ENCODE results near the gene KCNC1.

The KCNC1 gene

DNA sequence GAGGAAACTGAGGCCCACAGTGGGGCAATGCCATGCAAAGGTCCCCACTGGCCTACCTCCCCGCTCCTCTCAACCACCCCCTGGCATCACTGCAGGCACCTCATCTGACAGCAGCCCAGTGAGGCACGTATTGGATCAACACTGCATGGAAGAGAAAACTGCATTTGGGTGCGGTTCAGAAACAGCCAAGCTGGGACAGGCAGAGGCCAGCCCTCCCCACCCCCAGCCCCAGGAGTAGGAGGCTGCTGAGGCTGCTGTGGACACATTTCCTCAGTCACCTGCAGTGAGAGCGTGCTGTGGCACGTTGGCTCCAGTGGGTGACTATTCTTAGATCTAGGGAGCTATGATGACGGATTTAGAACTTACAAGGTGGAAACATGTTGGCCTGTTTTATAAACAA, 63.7 kb downstream of the KCNC1 start:
- no peak for DNase-seq

DNA sequence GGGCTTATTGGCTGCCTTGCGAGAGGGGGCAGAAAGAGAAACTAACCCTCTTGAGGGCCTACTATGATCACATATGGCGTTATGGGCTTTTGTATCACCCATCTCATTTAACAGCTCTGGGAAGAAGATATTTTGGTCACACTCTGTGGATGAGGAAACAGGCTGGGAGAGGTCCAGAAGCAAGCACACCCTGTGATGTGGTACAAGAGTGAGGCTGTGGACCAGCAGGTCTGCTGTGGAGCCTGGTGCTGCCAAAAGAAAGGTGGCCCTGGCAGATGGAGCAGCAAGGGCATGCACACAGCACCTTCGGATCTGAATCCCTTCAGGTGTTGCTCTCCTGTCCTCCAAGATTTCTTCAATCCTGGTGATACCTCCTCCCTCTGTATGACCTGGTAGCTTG, 64.1 kb downstream of the KCNC1 start:
- no peak for DNase-seq

DNA sequence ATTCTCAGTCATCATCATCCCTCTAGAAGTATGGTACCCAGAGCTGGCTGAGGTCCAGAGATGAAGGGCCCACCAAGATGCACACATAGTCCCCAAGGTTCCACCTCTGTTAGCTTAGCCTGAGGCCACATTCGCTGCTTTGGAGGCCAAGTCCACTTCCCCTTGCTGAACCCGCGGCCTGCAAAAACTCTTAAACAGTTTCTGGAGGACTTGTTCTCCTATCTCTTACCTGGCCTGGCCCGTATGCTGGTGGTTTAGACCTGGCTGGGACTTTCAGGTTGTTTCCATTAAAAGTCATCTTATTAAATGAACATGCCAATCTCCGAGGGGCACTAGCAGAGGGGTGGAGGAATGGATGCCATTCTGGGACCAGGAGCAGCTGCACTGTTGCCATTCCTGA, 64.6 kb downstream of the KCNC1 start:
- no peak for DNase-seq

DNA sequence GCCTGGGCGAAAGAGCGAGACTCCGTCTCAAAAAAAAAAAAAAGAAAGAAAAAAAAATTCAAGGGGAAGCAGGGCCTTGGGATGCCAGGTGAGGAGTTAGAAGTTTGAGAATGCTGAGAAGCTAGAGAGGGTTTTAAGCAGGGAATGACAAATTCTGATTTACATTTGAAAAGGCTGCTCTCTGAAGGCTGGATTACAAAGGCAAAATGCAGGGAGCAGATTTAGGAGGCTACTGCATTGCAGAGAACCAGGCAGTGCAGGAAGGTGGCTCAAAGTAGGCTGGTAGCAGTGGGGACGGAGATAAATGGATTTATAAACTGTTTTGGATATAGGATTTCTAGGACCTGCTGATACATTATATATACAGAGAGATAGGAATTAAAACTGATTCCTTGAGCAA, 66.6 kb downstream of the KCNC1 start:
- DNase-seq: no peak

DNA sequence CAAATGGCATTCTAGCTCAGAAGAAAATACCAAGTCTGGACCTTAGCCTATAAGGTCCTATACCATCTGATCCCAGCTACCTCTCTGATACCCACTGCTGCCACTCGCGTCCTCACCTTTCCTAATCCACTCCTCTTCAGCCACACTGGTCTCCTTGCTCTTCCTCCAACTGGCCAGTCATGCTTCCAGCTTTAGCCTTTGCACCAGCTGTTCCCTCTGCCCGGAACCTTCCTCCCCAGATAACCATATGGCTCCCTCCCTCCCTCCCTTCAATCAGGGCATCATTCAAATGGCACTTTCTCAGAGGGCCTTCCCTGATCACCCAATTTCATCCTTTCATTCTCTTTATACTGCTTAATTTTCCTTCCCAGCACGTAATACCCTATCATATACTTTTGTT, 67.9 kb downstream of the KCNC1 start:
- DNase-seq: no peak

DNA sequence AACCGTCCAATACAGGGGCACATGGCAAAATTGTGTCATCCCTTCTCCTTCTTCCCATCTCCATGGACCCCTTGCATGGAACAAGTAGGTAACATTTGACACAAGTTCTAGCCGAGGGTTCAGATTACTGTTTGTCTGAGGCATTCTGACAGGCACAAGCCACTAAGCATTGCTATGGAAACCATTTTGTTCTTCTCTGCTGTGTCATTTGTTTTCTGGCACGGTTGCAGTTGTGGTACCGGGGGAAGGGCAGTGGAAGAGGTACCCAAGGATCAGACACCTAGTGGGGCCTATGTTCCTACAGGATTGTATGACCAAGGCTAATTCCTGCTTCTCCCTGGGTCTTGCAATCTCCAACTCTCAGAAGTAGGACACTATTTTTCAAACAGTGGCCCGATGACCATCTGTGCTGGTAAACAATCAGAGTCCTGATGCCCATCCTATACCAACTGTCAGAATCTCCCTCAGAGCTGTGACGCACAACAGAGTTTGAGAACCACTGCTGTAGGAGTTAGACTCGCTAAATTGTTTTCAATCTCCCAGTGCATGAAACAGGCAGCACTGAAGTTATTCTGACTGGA, 69.3 kb downstream of the KCNC1 start:
- DNase-seq: no peak

DNA sequence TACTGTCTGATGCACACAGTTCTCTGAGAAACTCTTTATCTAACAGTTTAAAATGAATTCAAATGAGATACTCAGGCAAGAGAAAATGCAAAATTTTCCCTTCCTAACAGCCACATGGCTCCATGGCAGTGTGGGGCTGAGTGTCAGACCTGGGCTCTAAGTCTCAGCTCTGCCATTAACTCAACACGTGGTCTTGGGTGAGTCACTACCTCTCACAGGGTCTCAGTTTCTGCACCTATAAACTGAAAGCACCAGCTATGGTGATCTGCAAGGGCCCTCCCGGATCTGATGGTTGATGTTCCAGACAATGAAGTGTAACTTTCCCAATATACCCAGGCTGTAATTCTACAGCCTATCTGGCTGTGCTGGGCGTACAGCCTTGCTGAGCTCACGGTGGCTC, 70.5 kb downstream of the KCNC1 start:
- no peak for DNase-seq

DNA sequence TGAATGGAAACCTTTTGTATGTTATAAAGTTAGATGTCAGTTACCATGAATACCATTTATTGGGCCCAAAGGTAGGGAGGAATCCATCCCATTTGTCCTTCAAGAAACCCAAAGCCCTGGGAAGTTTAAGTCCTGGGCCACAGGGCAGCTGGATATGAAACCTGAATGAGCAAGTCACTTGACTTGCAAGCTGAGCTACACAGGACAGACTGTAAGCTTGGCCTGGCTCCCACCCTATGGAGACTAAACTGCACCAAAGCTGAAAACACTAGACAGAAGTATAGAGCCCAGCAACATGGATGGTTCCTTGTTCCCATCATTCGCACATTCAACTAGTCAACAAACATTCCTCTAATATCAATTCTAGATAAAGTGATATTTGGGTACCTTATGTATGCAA, 71.3 kb downstream of the KCNC1 start:
- DNase-seq: no peak

DNA sequence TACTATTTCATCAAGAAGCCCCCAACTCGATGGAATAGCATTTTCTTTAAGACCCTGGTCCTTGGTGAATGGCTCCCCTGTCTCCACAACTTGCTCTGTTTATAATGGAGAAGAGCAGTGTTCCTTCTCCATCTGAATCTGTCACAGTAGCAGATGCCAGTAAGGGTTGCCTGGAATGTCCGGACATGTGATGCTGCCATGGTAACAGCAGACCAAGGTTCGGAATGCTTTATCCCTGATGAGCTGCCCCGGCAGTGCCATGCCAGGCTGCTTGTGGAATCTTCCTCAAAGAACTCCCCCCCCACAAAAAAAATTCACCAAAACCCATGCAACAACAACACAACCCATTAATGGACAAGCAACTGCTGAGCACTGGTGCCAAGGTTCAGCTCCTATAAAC, 72.5 kb downstream of the KCNC1 start:
- DNase-seq: no peak

DNA sequence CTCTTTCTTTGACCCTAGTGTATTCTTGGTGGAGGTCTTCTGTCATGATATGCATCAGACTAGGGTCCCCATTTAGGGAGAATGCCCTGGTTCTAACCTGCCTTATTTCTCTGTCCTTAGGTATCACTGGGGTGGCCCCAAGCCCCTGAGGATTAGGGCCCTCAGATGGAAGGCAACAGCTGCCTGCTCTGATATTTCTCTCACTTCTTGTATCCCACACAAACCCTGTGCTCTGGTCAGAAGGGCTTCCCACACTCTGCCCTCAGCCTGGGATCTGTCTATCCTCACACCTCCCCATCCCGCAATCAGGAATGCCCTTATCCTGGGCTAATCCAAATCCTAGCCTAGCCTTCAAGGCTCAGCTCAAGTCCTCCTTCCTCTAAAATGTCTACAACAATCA, 75.5 kb downstream of the KCNC1 start:
- DNase-seq: no peak

DNA sequence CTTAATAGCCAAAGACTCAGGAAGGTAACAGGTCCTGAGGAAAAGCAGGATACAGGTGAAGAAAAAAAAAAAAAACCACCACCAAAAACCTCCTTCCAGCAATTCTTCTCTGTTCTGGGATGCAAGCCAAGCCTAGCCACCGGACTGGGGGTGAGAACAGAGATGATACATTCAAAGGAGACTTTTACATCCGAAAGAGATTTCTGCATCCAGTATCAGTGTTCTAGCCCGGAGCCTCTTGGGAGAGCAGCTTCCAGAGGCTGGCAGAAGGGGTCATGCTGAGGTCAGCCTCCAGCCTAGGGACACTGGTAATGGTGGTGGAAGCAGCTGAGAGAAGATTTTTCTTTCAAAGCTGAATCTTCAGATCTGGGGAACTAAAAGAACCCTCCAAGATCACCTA, 76.2 kb downstream of the KCNC1 start:
- DNase-seq: no peak

DNA sequence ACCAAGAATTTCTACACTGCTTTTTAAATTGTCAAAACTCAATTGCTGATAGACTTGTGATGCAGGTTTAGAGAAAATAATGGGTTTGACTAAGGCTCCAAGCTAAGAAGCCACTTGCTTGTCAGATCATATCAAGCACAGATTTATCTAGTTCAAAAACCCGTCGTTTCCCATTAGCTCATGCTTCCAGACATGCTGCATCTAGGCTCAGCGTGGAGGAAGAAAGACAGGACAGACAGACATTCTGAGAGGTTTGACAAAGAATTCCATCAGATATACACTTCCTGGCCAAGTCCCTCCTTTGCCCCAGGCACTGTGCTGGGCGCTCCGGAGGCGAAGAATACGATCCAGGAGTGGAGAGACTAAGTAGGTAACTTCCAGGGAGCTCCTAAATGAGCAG, 76.8 kb downstream of the KCNC1 start:
- no peak for DNase-seq

DNA sequence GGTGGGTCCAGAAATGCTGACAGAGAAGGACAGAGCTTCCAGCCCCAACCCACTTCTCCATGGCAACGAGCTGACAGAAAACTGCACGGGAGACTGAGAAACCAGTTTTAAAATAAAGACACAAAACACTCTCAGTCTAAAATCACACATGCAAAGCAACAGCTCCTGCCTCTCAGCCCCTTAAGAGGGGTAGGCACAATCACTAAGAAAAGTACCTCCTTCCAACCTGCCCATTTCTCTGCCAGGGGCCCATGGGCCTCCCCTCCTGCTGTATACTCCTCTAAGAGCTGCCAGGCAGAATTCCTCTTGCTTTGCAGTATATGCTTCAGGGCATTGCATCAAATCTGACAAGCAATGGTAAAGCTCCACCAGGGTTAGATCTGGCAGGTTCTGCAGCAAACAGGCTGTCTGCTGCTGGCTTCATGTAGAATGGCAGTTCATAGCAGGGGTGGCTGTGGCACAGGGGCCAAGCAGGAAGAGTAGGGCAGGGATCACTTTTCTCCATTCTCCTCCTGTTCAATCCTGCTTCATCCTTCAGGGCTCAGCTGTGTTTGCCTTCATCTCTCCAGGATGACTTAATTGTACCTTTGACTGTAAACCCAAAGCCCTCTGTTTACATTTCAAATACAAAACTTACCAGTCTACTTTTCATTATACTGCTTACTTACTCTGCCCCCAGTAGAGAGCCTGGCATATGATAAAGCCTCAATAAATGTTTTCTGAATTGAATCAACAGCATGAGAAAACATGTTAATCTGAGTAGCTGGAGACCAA, 77.7 kb downstream of the KCNC1 start:
- DNase-seq: no peak

DNA sequence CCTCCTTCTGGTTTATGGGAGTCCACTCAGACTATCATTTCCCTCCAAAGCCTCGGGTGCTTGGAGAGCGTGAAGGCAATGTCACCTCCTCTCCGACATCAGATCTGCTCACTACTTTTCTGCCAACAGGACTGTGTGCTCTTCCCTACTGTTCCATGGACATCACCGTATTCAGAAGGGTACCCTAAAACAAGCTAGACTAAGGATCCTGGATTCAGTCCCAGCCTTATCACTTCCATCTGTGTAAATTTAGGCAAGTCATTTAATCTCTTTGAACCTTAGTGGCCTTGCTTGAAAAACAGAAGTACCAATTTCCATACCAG, 78.2 kb downstream of the KCNC1 start:
- no peak for DNase-seq

DNA sequence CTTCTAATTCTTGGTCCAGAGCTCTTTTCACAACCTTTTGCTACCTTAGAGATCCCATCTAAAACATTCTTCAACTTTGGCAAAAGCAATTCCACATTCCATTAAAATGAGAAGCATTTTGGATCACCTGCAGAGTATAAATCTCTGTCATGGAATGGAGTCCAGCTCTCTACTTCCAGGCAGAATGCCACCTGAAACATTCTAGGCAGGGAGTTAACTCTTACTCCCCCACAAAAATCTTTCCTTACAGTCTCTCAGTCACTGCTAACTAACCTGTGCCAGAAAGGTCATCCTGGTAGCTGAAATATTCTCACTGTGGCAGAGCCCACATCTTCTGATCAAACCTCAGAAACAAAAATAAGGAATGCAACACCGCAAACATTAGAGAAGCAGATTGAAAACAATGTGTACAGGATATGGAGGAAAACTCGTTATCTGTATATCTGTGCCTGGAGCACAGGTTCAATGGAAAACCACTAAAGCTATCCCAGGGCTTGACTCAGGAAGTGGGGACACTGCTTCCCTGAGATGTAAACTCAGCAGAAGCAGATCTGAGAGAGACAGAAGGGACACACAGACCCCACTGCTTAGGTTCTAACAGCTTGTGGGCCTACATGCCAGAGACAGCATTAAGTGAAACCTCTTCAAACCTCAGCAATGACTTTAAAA, 78.9 kb downstream of the KCNC1 start:
- DNase-seq: no peak

DNA sequence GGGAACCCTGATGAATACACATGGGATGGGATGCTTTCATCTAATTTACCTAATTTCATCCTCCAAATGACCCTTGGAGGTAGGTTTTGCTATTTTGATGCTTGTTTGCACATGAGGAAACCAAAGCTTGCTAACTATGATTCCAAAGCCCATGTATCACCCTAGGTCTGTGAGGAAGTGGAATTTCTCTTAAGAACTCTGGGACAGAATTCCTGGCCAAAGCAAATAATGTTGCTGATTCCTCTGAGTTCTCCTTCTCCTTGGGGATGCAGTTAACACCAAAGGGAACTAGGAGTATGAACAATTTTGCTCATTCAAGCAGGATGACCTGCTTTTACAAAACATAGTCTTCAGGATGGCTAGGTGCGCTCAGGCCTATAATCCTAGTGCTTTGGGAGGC, 80.0 kb downstream of the KCNC1 start:
- DNase-seq: no peak

DNA sequence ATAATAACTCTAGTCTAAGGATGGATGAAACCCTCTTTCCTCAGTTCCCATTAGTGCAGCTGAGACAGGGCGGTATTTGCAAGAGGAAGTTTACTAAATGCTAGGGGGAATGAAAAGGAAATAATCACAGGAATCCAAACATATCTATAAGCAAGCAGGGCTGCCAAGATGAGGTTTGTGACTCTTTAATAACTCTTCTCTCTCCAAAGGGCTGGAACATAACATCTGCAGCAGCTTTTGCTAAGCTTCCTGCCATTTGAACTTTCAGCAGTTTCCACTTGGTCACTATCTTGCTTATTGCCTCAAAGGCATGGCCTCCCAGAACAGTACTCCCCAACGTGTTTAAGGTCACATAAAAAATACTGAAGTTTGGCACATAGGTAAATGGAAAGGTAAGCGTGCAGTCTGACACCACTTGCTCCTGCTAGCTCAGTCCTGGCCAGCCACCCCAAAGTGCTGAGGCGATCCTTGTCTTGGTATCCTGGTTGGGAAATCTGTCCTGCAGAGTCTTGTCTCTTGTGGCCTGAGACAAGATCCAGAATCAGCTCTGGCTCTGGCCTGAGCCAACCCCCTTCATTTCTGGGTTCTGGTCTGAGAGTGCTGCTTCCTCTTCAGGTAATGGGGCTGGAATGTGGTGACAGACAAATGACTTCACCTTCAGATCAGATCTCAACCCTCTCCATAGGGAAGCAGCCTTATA, 81.8 kb downstream of the KCNC1 start:
- DNase-seq: no peak

DNA sequence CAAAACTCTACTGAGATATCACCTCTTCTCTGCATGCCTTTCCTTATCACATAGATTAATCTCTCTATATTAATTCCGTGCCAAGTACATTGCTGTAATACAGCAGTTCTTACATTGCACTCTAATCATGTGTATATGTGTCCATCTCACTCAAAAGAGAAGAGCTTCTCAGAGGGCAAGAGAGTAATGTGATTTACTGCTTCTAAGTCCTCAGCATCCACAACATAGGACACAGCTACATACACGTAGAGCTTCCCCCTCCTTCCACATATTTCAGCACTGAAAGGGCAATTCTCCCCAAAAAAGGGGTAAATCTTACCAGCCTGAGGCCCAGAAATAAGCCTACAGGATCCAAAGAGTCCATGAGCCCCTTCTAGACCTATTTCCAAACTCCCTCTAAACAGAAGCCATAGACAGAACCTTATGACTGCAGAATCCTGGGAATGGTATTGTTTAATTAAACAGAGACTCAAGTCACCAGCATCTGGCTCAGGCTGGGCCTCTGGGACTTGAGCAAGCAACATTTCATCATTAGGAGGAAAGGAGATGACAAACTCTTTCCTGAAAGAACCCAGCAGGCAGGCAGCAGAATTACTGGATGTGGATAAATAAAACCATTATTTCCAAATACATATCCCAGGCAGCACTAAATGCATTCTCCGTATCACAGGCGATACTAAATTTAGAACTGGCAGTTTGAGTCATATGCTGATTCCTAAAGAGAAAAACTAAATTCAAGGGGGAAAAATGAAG, 87.2 kb downstream of the KCNC1 start:
- no peak for DNase-seq

DNA sequence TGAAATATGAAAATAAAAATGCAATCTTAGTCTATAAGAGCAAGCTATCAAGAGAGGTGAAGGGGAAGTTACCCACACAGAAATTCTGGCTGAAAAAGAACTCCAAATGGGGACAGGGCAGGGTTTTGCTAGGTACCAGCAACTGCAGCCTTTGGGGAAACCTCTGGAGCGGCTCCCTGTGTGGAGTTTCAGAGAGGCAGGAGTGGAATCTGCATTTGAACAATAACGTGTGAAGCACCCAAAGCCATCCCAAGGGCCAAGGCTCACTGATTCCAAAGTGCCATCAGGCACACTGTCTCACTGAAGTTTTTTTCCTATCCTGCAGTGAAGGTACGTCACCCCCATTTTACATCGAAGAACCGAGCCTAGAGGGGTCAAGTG, 87.8 kb downstream of the KCNC1 start:
- no peak for DNase-seq

DNA sequence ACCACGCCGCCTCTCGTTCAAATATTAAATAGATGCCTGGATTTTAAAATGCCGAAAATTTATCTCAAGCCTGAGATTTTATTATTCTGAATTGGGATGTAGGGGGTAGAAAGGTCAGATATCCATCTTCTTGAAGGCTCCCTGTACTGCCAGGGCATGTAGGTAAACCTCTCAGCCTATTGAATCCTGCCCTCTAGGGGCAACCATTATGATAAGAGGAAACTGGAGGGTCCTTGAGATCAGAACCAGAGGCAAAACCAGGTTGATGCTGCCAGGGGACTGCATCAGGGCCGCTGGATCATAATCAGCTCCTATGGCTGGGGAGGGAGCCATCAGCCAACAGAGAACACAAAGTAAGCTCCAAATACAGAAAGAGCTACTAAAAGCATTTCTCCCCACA, 92.4 kb downstream of the KCNC1 start:
- no peak for DNase-seq

DNA sequence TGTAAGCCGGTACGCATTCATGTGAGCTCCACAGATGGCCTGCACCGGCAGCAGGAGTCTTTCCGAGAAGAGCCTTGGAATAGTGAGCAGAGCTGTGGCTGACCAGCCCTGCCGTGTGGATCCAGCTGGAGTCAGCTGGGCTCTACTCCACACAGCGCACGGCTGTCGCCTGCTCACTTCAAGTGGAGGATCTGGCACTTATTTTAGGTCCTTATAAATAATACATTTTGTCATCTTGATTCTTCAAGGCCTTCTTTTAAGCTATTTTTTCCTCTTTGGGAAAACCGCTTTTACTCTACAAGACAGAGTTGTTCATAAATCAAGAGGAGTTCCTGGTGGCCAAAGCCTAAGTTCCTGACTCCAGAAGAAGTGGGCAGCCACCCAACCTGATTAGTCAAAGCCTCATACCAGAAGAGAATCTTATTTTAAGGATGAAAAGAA, 93.8 kb downstream of the KCNC1 start:
- DNase-seq: no peak

DNA sequence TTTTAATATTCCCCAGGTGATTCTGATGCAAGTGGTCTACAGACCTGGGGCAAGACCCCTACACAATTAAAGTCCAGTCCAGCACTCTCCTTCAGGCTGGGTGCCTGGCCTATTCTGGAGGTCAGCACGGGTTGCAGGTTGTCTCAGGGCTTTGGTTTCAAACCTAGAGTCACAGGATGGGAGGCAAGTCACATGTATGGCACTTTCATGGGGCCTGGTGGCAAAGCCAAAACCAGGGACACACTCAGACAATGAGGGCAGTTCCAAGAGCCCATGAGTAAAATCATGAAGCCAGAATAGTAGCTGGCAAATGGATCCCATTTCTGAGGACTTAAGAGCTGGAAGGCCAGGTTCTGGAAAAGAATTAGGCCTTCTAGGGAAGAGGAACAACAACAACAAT, 96.6 kb downstream of the KCNC1 start:
- DNase-seq: no peak

DNA sequence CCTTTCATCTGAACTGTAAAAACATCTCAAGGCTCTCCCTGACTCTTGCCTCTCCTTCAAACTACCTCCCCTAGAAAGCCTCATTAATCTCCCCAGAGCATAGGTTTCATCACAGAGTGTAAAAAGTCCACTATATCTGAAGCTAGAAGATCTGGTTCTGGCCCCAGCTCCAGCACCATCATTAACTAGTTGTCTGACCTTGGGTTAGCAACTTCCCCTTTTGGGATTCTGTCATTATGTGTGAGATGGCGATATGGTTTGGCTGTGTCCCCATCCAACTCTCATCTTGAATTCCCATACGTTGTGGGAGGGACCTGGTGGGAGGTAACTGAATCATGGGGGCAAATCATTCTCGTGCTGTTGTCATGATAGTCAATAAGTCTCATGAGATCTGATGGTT, 97.3 kb downstream of the KCNC1 start:
- DNase-seq: no peak
